GM15510 (cell line): ENCODE measurements around the gene COL4A1.

Experiments
- POLR2A ChIP-seq: IDR thresholded peaks from 3 replicates; pipeline ENCODE4 v1.6.1; 2011; ENCODE audit warnings: borderline replicate concordance; ENCODE audit not compliant: insufficient read length; ENCODE audit errors: extremely low read depth

COL4A1 gene

GRCh38 chr13:110258876-110259631 lies 47.9 kb downstream of the COL4A1 start:
- no peak for TF ChIP-seq POLR2A

DNA sequence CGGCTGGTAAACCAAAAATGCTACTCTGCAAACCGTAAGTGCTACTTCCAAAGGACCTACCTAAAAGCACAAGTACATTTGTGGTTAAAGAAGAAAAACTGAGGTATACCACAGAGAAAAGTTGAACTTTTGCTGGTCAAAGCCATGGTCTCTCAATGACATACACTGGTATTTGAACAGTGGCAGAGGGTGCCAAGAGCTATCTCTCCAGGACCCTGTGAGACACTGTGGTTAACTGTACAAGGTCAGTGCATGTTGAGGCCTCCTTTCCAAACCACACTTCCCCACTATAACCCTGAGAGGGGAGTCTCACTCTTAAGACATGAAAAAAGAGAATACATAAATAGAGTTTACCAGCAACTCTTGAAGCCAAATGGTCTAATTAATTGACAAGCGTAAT lies 49.5 kb downstream of the COL4A1 start:
- TF ChIP-seq POLR2A = no peak

DNA sequence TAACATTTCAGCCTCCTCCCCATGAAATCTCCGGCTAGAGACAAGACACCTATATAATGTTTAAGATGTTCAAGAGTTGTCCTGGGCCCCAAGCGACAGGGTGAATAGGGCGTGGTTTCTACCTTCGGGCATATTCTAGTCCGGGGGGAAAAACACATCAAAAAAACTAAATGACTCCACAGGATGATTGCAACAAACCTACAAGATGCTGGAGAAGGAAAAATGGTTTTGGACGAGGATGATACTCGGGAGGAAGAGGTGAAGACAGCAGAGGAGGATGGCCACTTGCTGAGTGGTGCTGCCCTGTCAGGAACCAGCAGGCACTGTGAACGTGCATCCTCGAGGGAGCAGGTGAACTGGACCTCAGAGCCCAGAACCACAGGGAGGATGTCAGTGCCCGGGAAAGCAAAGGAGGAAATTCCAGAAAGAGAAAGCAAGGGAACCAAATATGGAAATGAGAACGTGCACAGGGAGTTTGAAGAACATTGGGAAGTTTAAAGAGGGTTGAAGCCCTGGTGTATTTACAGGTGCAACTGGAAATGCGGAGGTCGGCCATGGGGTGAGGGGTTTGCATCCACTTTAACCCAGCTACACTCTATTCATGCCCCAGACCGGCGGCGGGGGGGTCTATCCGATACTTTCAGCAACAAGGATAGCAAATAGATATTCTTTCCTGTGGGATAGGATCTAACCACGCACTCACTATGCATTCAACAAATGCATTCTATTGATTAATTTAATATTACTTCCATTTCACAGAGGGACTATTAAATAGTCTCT lies 50.6 kb downstream of the COL4A1 start:
- TF ChIP-seq POLR2A = no peak

- TF ChIP-seq POLR2A = no peak
These were observed 52.0 kb downstream of the COL4A1 start for GRCh38 chr13:110254751-110255553.

DNA sequence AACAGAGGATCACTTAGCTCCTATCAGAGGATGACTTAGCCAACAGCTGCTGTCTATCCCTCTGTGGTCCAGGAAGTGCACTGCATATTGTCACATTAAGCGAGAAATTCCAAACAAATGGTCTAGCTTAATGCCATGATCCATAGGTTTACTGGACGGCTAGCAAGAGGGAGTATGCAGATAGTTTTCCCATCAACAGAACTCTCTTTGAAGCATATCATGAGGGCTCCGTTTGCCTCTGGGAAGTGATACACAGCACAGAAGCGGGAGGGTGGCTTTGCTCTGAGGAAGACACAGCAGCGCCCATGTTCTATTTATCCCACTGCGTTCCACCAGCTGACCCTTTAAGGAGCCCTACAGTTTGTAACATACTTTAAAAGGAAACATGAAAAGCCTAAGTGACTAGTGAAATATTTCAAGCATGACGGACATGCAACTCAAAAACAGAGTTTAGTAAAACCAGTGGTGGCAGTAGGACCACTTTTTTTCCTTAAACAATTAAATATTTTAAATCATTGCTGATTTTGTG lies 52.7 kb downstream of the COL4A1 start:
- no peak for TF ChIP-seq POLR2A

DNA sequence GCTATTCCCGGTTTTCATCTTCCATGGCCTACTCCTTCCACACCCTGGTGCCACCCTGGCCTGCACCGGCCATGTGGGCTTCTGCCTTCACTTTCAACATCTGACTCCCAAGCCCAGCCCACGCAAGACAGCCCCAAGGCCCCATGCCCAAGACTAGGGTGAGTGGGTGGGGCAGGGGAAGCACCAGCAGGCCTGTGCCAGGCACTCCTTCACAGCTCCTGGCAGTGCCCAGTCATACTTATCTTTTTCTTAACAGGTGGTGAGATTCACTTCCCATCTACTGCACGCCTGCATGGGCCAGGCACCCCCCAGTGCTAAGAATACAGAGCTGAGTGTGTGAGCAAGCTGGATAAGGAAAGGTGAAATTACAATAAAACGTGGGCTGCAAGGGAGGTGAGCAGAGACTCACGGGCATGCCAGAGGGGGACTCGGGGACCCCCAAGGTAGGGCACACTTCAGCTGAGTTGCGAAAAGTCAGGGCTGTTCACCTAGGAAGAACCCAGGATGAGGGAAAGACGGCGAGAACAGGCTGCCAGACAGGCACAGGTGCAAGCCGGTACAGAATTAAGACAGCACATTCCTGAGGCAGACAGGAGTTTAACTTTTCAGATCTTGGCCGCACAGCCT lies 55.7 kb downstream of the COL4A1 start:
- TF ChIP-seq POLR2A = no peak

GRCh38 chr13:110250258-110250891 lies 56.6 kb downstream of the COL4A1 start:
- no peak for TF ChIP-seq POLR2A

DNA sequence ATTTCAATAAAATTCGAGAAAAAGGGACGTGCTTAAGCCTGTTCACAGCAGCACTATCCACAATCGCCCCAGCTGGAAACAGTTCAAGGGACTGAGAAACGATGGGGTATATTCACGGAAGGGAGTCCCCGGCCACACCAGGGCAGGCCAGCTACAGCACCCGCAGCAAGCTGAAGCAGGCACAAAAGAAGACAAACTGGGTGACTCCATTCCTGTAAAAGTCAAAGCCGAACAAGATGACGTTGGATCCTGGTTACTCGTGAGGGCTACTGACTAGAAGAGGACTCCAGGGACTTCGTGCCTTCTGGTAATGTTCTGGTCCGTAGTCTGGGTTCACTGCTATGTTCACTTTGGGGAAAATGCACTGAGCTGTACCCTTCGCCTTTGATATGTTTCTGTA lies 57.6 kb downstream of the COL4A1 start:
- no peak for TF ChIP-seq POLR2A

DNA sequence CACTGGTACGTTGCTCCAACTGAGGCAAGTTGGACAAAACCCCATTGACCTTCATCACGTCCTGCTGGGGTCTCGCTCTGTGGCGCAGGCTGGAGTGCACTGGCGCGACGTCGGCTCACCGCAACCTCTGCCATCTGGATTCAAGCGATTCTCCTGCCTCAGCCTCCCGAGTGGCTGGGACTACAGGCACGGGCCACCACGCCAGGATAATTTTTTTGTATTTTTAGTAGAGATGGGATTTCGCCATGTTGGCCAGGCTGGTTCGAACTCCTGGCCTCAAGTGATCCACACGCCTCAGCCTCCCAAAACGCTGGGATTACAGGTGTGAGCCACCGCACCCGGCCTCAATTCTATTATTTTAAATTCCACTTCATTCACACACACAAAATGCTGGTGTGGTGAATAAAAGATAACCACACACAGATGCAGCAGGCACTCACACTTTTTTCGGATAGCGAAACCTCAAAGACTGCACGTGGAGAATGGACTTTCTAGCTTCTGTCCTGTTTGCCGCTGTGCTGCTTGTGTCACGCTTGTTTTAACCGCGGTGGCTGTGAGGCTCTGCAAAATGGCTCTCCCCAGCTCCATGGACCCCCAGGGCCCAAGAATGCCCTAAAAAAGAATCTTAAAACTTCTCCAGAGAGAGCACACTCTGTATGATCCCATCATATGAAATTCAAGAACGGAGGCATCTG lies 58.4 kb downstream of the COL4A1 start:
- TF ChIP-seq POLR2A = no peak

DNA sequence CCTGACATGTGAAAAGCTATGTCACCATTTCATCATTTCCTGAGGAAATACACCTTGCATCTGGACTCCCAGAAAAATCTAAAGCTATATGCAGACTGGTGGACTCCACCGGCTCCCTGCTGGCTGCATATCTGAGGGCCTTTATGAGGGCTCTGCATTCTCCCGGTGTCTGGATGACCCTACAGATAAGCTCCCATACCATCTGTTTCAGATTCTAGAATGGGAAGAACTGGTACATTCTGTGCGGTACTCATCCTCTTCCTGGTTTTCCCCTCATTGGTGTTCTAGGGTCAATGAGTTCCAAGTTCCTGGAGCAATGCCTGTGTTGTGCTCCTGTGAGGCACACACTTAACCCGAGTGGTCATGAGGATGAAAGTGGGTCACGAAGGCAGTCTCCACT lies 60.4 kb downstream of the COL4A1 start:
- TF ChIP-seq POLR2A = no peak

- TF ChIP-seq POLR2A = no peak
These were observed 61.5 kb downstream of the COL4A1 start for GRCh38 chr13:110245416-110245899.

DNA sequence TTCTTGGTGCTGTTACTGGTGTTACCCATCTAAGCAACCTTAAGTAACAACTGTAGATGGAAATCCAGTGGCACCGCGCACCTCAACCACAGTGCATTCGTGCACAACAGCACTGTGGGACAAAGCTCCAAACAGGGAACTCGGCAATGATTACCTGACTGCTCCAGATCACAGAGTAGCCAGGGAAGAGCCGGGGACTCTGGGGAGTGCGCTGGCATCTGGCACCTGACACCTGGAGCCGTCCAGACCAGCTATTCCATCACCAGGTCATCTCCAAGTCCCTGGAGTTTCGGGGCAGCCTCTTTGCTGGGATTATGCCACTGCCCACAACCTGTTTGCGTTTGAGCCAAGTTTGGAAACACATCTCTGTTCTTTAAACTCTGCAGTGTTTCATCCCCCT lies 62.0 kb downstream of the COL4A1 start:
- TF ChIP-seq POLR2A = no peak

GRCh38 chr13:110244071-110244830 lies 62.7 kb downstream of the COL4A1 start:
- no peak for TF ChIP-seq POLR2A
